Activated T-cell treated with anti-CD3 and anti-CD28 coated beads for 1 hour (primary cell): ENCODE measurements around the gene RNF157.

Source experiments
- DNase-seq: peaks from one replicate; pipeline ENCODE4 v3.0.0-alpha.2; 2020; ENCODE audit warnings: low read depth

Gene RNF157

GRCh38 chr17:76139801-76140660, 100.3 kb downstream of the RNF157 start:
- no peak for DNase-seq

GRCh38 chr17:76138896-76139752, 101.2 kb downstream of the RNF157 start:
- no peak for DNase-seq

GRCh38 chr17:76138234-76138895, 101.9 kb downstream of the RNF157 start:
- no peak for DNase-seq

GRCh38 chr17:76137351-76138233, 102.7 kb downstream of the RNF157 start:
- DNase-seq = no peak

GRCh38 chr17:76137001-76137350, 103.3 kb downstream of the RNF157 start:
- no peak for DNase-seq

GRCh38 chr17:76136276-76137000, 103.9 kb downstream of the RNF157 start:
- no peak for DNase-seq

- DNase-seq = no peak
Observed at GRCh38 chr17:76135810-76136188, 104.5 kb downstream of the RNF157 start.

- no peak for DNase-seq
Observed at GRCh38 chr17:76134911-76135809, 105.1 kb downstream of the RNF157 start.

GRCh38 chr17:76132574-76133338, 107.5 kb downstream of the RNF157 start:
- DNase-seq = no peak

- no peak for DNase-seq
Observed at GRCh38 chr17:76131692-76132573, 108.4 kb downstream of the RNF157 start.

GRCh38 chr17:76131051-76131691, 109.1 kb downstream of the RNF157 start:
- DNase-seq = no peak

GRCh38 chr17:76130473-76130872, 109.8 kb downstream of the RNF157 start:
- DNase-seq = no peak

- DNase-seq = no peak
Observed at GRCh38 chr17:76125922-76126321, 114.4 kb downstream of the RNF157 start.

- DNase-seq = no peak
Observed at GRCh38 chr17:76125391-76125675, 115.0 kb downstream of the RNF157 start.

- no peak for DNase-seq
Observed at GRCh38 chr17:76124582-76125390, 115.5 kb downstream of the RNF157 start.

GRCh38 chr17:76123749-76124581, 116.3 kb downstream of the RNF157 start:
- DNase-seq = no peak
